ENCODE data around the gene CHI3L1.

The CHI3L1 gene

GRCh38 chr1:203152158-203153034, 34.1 kb downstream of the CHI3L1 start:
- DNase-seq (ENCODE audit: low read depth in 2 of 2, low spot score in 1 of 2) = no peak

- DNase-seq (ENCODE audit: low read depth in 2 of 2, low spot score in 1 of 2) = no peak
These were observed 34.9 kb downstream of the CHI3L1 start for GRCh38 chr1:203151362-203152157.

GRCh38 chr1:203150511-203151297, 35.8 kb downstream of the CHI3L1 start:
- no peak for DNase-seq (ENCODE audit: low read depth in 2 of 2, low spot score in 1 of 2)

GRCh38 chr1:203149188-203149840, 37.2 kb downstream of the CHI3L1 start:
- DNase-seq (ENCODE audit: low read depth in 2 of 2, low spot score in 1 of 2) = no peak

GRCh38 chr1:203148579-203148978, 37.9 kb downstream of the CHI3L1 start:
- no peak for DNase-seq (ENCODE audit: low read depth in 2 of 2, low spot score in 1 of 2)

- DNase-seq (ENCODE audit: low read depth in 2 of 2, low spot score in 1 of 2) = no peak
These were observed 38.4 kb downstream of the CHI3L1 start for GRCh38 chr1:203148127-203148526.

GRCh38 chr1:203147376-203147775, 39.1 kb downstream of the CHI3L1 start:
- DNase-seq (ENCODE audit: low read depth in 2 of 2, low spot score in 1 of 2) = no peak

- DNase-seq (ENCODE audit: low read depth in 2 of 2, low spot score in 1 of 2) = no peak
These were observed 40.0 kb downstream of the CHI3L1 start for GRCh38 chr1:203146537-203146936.

GRCh38 chr1:203146042-203146369, 40.5 kb downstream of the CHI3L1 start:
- no peak for DNase-seq (ENCODE audit: low read depth in 2 of 2, low spot score in 1 of 2)

- no peak for DNase-seq (ENCODE audit: low read depth in 2 of 2, low spot score in 1 of 2)
These were observed 41.0 kb downstream of the CHI3L1 start for GRCh38 chr1:203145321-203146041.

- DNase-seq (ENCODE audit: low read depth in 2 of 2, low spot score in 1 of 2) = no peak
These were observed 41.8 kb downstream of the CHI3L1 start for GRCh38 chr1:203144661-203145060.

- no peak for DNase-seq (ENCODE audit: low read depth in 2 of 2, low spot score in 1 of 2)
These were observed 42.9 kb downstream of the CHI3L1 start for GRCh38 chr1:203143641-203144040.

- no peak for DNase-seq (ENCODE audit: low read depth in 2 of 2, low spot score in 1 of 2)
These were observed 43.7 kb downstream of the CHI3L1 start for GRCh38 chr1:203142684-203143408.

GRCh38 chr1:203142124-203142523, 44.4 kb downstream of the CHI3L1 start:
- no peak for DNase-seq (ENCODE audit: low read depth in 2 of 2, low spot score in 1 of 2)

GRCh38 chr1:203140743-203141520, 45.6 kb downstream of the CHI3L1 start:
- DNase-seq (ENCODE audit: low read depth in 2 of 2, low spot score in 1 of 2) = no peak

- DNase-seq (ENCODE audit: low read depth in 2 of 2, low spot score in 1 of 2) = no peak
These were observed 46.5 kb downstream of the CHI3L1 start for GRCh38 chr1:203139976-203140475.

- DNase-seq (ENCODE audit: low read depth in 2 of 2, low spot score in 1 of 2) = no peak
These were observed 48.4 kb downstream of the CHI3L1 start for GRCh38 chr1:203138066-203138465.

GRCh38 chr1:203137324-203137723, 49.2 kb downstream of the CHI3L1 start:
- no peak for DNase-seq (ENCODE audit: low read depth in 2 of 2, low spot score in 1 of 2)
